Measurements from ENCODE around the gene ST13.
A peak's percentile ranks its signal among the peaks of the same experiment; 100 is the strongest.
"Not testable (repeated sequence)": the region's sequence is repeated elsewhere in the genome, so short reads cannot be mapped to it uniquely, and the experiment has no call there.

ST13 gene

DNA sequence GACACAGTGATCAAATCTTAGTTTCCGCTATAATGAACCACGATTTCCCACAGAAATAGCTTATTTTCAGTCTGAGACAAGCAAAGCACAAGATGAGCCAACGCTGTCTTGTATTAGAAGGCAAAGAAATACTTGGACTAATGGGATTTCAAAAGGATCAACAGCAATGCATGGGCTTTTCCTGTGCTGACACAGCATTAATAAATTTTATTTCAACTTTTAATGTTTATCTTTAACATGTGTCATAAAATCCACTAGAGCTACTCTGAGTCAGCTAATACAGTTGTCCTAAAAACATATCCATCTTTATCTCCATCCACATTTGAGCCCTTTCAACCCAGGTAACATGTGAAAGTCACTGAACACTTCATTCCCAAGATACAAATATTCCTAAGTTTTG is 21.8 kb downstream of the ST13 start:
- no peak for DNase-seq

GRCh38 chr22:40829131-40829530 is 27.3 kb downstream of the ST13 start:
- DNase-seq: no peak

- DNase-seq: no peak
These were observed 29.3 kb downstream of the ST13 start for GRCh38 chr22:40826984-40827741.

- not testable (repeated sequence) for DNase-seq
These were observed 30.1 kb downstream of the ST13 start for GRCh38 chr22:40826292-40826691.

GRCh38 chr22:40823426-40823825 is 33.0 kb downstream of the ST13 start:
- DNase-seq: no peak

DNA sequence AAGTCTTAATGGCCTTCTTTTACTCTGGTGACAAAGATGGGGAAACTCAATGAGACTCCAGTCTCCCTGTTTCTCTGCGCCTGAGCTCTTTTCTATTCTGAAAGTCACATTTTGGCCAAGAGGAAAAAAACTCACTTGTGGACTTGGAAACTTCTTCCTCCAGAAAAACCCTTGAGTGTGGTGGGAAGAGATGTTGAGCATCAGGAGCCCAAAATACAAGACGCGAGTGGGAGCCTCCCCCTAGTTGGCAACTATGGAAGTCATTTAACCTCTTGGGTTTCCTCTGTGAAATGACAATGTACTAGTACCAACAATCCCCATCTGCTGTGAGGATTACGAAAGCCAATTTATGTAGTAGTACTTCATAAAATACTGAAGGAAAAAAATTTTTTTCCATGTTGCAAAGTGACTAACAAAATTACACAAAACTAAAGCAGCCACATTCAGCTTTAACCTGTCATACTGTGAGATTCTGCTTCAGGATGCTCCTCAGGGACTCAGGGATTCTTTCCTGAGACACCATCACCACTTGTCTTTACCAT is 36.8 kb downstream of the ST13 start:
- peak in 1 of 2 experiments; percentile 20 for DNase-seq

DNA sequence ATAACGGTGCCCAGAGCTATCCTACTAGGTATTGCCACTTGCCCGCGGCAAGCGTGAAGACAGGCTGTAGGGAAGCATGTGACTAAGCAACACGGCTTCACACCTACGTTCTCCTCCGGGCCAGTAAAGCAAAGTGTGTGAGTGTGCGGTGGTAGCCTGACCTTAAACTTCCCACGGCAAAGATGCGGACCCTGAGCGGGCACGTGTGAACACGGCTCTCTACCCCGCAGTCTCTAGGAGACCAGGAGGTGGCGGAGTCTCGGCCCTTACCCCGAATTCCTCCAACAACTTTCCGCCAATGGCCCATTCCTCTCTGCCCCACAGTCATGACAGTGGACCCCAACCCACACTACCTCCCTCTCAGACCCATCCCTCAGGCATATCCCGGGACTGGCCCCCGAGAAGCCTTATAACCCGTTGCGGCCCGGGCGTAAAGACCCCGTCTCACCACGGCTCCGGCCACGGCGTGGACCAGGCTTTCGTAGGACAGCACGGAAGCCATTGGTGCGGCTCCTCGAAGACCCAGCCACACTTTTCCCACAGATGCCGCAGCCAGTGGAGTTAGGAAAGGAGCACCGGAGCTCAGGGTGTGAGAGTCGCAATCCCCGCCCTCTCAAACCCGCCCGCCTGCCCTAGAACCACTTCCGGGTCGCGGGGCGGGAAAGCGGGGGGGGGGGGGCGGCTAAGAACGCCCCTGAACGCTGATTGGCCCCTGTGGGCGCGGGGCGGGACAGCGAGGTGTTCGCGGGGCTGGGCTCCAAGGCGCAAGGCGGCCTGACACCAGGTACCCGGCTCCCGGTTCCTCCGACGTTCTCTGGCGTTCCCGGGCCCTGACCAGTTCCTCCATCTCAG is 37.5 kb downstream of the ST13 start, which contains the start of gene SLC25A17:
Gene SLC25A17, minus strand, starts transcription at position 600 of the 852 bp plus-strand sequence. Its CDS starts 98 bp downstream, at position 502.
- DNase-seq: peak; percentile 80 to 84

GRCh38 chr22:40818192-40818746 is 38.2 kb downstream of the ST13 start:
- DNase-seq: no peak

DNA sequence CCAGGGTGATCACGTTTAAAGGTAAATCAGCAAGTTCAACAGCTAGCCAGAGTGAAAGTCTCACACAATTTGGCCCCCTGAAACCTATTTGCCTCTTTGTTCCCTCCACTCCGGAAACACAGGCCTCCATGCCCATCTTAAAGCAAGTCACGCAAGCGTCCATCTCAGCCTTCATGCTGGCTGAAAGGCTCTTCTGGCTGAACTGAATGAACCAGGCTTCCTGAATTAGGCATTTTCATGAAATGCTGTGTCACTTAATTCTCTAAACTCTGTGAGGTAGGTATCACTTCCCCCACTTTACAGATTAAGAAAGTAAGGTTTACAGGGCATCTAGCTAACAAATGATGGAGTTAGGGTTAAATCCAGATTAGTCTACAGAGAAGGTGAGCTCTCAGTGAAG is 38.7 kb downstream of the ST13 start:
- no peak for DNase-seq

DNA sequence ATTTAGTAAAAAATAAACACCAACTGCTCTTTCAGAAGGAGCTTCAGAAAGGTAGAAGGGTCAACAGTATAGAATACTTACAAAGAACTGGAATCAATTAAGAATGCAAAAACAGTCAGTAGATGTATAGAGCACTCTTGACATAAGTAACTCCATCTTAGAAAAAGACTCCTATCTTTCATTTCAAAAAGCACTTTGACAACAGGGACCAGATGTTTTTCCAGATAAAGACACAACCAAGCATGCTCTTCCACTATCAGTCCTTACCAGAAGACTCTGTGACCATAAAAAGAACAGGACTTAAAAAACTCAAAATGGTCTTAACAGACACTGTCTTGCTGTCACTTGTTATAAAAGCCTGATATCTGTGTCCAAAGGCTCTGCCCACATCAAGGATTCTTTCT is 42.5 kb downstream of the ST13 start:
- no peak for DNase-seq

DNA sequence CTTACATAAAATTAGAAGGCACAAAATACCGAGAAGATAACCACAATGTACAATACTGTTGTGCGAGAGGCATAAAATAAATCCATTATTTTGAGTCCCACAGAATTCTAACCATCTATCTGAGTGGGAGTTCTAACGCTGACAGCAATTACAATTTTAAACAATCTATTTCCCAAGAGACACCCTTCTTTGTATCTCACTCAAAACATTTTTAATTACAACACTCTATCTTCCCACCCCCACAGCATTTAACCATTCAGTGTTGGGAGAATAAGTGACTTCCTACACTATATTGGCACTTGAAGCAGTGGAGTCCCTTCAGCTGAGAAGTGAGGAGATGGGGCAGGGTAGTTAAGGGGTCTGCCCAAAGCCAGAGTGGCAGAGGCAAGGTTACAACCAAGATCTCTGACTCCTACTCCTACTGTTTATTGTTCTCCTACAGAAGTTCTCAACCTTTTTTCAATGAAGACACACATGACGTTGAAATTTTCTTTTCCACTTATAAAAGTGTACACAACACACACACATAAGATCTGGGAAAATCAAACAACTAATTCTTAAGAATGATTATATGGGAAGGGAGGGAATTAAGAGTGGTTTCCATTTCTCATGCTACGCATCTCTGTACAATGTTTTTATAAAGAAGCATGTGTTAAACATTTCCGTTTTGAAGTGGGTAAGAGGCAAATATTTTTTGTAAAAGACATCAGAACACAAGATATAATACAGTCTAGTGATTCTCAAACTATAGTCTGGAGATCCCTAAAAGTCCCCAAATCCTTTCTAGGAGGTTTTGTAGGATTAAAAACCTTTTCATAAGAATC is 48.2 kb downstream of the ST13 start:
- no peak for DNase-seq

- DNase-seq: no peak
These were observed 49.7 kb downstream of the ST13 start for GRCh38 chr22:40806711-40807110.

- no peak for DNase-seq
These were observed 50.7 kb downstream of the ST13 start for GRCh38 chr22:40805699-40806203.

GRCh38 chr22:40805239-40805638 is 51.2 kb downstream of the ST13 start:
- DNase-seq: no peak

DNA sequence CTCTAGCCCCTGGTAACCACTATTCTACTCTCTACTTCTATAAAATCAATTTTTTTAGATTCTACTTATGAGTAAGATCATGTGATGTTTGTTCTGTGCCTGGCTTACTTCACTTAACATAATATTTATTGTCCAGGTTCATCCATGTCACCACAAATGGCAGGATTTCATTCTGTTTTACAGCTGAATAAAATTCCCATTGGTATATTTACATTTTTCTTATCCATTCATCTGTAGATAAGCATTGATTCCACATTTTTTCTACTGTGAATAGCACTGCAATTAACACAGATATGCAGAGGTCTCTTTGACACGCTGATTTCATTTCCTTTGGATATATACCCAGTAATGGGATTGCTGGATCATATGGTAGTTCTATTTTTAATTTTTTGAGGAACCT is 53.1 kb downstream of the ST13 start:
- DNase-seq: no peak

GRCh38 chr22:40799008-40799407 is 57.4 kb downstream of the ST13 start:
- DNase-seq: no peak

GRCh38 chr22:40797427-40797826 is 59.0 kb downstream of the ST13 start:
- no peak for DNase-seq

- no peak for DNase-seq
These were observed 64.0 kb downstream of the ST13 start for GRCh38 chr22:40792451-40792850.

GRCh38 chr22:40791241-40791640 is 65.2 kb downstream of the ST13 start:
- DNase-seq: no peak

DNA sequence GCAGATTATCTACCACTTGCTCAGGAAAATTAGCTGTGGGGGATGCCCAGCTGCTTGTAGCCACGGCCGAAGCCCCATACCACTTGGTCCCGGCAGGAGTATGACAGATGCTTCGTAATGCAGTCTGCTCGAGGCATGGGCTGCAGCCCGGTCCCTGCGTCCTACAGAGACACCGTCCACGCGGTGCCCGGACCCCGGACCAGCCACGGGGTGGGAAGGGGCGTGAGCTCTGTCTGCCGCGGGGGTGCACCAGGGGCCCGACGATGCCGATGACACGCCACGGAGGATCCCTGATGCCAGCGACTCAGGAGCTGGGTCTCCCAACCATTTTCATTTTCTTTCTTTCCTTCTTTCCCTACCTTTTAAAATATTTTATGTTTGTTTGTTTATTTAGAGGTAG is 67.3 kb downstream of the ST13 start:
- DNase-seq: no peak

- no peak for DNase-seq
These were observed 73.9 kb downstream of the ST13 start for GRCh38 chr22:40782521-40782920.

DNA sequence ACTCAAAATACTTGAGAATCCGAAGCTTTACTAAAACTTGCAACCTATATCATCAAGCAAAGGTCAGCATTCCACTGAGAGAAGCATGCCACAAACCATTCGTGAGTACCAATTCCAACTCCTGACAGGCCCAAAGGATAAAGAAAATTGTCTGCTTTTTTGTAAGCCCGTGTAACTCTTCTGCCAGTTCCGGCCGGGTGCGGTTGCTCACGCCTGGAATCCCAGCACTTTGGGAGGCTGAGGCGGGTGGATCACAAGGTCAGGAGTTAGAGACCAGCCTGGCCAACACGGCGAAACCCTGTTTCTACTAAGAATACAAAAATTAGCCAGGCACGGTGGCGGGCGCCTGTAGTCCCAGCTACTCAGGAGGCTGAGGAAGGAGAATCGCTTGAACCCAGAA is 74.7 kb downstream of the ST13 start:
- DNase-seq: not testable (repeated sequence)
